T-helper 1 cell treated with Interleukin-12 subunit alpha and Interleukin-12 subunit beta and Interleukin-4 antibody, amounts not matched to agents 30 ng/mL and 1 ng/mL, for 36 hours (primary cell): ENCODE measurements around the gene ARHGAP28. TPM values are rescaled to one million over a fixed set of nuclear protein-coding genes. Genes with fewer than 3 reads are reported as not detected.
"Not testable (repeated sequence)": the region's sequence is repeated elsewhere in the genome, so short reads cannot be mapped to it uniquely, and the experiment has no call there.

Experiments used
- intact Hi-C: fragments of 100-400 bp; cut with micrococcal nuclease; formaldehyde crosslinking; loops from one replicate; pipeline ENCODE4 v1.15.1; 2024
- total RNA-seq: library from RNA; stranded (reverse); gene quantifications from 2 replicates; pipeline ENCODE4 v1.2.3, GENCODE V29; 2022

ARHGAP28 gene
- total RNA-seq, 1 donor from 2014 or later: not detected

GRCh38 chr18:6921571-6921970 is 192.1 kb downstream of the ARHGAP28 start:
- intact Hi-C loops: no loop called here

GRCh38 chr18:6923220-6923619 is 193.7 kb downstream of the ARHGAP28 start:
- intact Hi-C loops: no loop called here

DNA sequence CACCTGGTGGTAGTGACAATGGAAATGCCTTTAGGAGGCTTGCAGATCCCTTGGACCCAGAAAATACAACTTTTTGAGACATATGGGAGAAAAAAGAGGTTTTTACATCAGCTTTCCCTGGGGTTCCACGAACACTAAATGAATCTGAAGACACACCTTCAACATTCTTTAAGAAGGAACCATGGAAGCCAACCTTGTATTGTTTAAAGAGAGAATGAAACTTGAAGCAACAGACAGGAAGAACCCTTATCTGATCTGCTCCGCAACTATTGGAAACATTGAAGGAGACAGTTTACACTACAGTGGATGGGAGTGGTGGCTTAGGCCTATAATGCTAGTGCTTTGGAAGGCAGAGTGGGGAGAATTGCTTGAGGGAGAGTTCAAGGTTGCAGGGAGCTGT is 197.6 kb downstream of the ARHGAP28 start:
- intact Hi-C loops: no loop called here

DNA sequence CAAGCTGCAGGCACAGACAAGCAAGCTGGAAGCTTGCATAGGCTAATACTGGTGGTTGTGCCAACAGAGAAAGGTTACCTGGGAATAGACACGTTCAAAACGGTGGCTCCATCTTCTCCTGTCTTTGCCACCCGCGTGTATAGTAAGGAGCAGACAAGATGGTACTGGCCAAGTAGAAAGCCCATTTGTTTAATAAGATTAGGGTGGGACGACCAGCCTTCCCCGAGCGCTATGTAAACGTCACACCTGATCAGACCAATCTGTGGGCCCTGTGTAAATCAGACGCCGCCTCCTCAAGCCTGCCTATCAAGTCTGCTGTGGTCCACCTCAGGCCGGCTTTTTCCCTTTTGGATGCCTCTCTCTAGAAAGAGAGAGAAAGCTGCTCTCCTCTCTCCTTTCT is 198.8 kb downstream of the ARHGAP28 start:
- intact Hi-C loops: no loop called here

GRCh38 chr18:6929370-6930102 is 200.0 kb downstream of the ARHGAP28 start:
- intact Hi-C loops: no loop called here

GRCh38 chr18:6934859-6935258 is 205.3 kb downstream of the ARHGAP28 start:
- intact Hi-C loops: no loop called here

GRCh38 chr18:6938003-6938402 is 208.5 kb downstream of the ARHGAP28 start:
- intact Hi-C loops: no loop called here

GRCh38 chr18:6938403-6938802 is 208.9 kb downstream of the ARHGAP28 start:
- intact Hi-C loops: not testable (repeated sequence)

GRCh38 chr18:6939972-6940371 is 210.5 kb downstream of the ARHGAP28 start:
- intact Hi-C loops: no loop called here

- intact Hi-C loops: no loop called here
Measured at GRCh38 chr18:6940451-6940850, 210.9 kb downstream of the ARHGAP28 start.

GRCh38 chr18:6941996-6942395 is 212.5 kb downstream of the ARHGAP28 start:
- intact Hi-C loops: no loop called here

DNA sequence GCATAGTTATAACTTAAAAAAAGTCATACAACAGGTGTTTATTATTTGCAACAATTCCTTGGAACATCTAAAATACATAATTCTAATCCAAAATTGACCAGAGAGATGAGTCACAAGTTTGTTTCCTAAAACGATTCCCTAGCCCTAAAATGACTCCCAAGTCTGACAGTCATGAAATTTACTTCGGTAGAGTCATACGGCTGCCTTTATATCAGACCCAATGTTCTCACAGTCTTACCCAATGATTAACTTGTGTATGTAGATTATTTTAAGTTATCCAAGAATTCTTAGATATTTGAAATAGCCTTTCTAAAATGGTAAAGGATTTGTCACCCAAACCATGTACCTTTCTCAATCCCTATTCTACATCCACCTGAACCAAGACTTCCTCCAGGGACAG is 213.2 kb downstream of the ARHGAP28 start:
- intact Hi-C loops: no loop called here

- intact Hi-C loops: no loop called here
Measured at GRCh38 chr18:6943143-6943542, 213.6 kb downstream of the ARHGAP28 start.

DNA sequence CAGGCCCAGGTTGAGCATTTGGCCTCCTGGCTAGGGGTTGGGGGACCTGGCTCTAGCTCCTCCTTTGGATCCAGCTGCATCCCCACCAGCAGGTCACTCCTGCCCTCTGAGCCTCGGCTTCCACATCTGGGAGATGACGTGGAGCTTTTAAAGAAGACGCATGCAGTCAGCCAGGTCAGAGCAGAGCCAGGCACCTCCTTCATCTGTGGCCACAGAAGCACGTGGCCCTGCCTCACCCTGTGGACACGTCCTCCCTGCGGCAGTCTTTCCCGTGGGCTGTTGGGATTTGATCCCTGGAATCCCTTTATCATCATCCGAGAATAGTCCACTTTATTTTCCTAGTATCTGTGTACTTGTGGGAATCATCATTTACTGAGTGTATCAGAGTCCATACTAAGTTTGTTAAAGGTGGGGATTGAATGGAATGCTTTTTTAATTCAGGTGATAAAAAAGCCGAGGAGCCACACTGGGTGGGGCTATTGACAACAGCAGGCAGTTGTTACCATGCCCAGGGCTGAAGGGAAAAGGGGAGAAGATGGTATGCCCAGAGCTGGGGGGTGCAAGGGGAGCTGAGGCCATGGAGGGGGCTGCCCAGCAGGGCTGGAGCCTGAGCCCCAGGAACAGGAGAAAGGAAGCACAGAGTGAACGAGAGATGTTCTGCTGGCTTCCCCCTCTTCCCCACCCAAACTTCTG is 218.0 kb downstream of the ARHGAP28 start:
- intact Hi-C loops: no loop called here

- intact Hi-C loops: no loop called here
Measured at GRCh38 chr18:6948281-6949055, 219.0 kb downstream of the ARHGAP28 start.

DNA sequence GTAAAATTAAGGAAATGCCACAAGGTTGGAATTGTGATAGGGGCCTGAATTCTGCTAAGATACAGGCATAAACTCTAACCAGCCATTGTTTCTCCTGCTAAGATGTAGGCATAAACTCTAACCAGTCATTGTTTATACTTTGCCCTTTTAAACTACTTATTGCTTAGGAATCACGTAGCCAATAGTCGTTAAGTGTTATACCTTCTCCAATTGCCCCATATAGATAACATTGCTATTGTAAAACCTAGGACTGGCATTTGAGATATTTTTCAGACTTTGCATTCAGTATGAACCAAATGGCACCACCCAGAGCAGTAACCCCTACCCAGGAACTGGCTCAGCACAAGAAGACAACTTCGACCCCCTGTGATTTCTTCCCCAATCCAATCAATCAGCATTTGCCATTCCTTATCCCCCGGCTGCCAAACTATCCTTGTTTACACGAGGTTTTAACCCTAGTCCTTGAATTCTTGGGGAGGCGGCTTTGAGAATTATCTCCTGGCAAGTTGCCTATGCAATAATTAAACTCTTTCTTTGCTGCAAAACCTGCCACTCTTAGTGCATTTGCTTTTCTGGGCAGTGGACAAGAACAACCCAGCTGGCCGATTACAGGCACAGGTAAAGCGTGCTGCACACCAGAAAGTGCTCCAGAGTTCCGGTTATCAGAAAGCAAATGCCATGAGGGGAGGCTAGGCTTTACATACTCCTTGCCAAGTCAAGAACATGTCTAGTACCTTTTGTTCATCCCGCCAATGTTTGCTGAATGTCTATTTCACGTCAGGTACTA is 220.5 kb downstream of the ARHGAP28 start:
- intact Hi-C loops: no loop called here

GRCh38 chr18:6950641-6951040 is 221.1 kb downstream of the ARHGAP28 start:
- intact Hi-C loops: loop anchor here (1.0 kb wide), 1 partner anchor 28 kb away; no protein-coding TSS in a partner anchor

DNA sequence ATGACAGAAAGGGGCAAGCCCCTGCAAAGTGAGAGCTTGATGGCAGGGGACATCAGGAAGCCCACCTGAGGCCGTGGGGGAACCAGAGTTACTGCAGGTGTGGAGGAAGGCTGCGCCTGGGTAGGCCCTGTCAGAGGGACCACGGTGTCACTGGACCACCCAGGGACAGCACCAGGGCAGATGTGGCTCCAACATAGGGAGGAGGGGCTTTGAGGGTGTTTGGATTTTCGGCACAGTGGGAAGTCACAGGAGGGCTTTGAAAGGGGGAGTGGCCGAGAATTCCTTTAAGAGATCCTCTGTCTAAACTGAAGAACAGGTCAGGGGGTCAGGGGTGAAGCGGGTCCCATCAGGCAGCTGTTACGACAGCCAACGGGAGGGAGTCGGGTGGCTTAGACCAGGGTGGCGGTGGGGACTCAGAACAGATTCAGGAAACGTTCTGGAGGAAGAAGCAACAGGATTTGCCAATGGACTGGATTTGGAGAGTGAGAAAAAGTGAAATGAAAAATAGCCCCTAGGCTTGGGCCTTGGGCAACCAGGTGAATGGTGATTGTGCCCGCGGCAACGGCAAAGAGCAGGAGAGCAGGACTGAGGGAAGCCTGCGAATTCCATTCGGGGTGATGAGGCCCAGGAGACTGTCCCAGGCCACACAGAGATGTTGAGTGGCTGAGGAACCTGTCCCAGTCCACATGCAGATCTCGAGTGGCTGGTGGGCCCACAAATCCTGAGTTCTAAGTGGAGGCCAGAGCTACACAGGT is 222.0 kb downstream of the ARHGAP28 start:
- intact Hi-C loops: loop anchor here (1.0 kb wide), 1 partner anchor 29 kb away; no protein-coding TSS in a partner anchor

GRCh38 chr18:6954501-6954900 is 225.0 kb downstream of the ARHGAP28 start:
- intact Hi-C loops: no loop called here

- intact Hi-C loops: no loop called here
Measured at GRCh38 chr18:6955304-6955703, 225.8 kb downstream of the ARHGAP28 start.
